ENCODE results near the gene AICDA. TPM values are rescaled to one million over a fixed set of nuclear protein-coding genes. Genes with fewer than 3 reads are reported as not detected.
"Not testable (repeated sequence)": the region's sequence is repeated elsewhere in the genome, so short reads cannot be mapped to it uniquely, and the experiment has no call there.

The AICDA gene
- total RNA-seq, 4 donors from 2014 or later: not detected

DNA sequence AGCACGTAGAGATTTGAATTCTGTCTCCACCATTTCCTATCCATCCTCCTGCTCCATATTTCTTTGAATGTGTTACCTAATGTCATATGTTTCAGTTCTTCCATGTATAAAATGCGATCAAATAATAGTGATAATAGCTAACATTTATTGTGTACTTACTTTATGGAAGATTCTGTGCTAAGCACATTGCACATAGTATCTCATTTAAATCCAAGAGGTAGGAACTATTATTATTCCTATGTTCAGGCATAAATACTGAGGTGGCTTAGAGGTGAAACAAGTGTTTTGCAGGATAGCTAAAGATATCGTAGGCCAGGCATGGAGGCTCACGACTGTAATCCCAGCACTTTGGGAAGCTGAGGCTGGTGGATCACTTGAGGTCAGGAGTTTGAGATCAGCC, 17.5 kb upstream of the AICDA start:
- peaks cover 0 to 3% (median 0%) of the 10 kb centered on the region in 3 donors for H3K4me1 ChIP-seq
- no peak overlapping the region for H3K4me3 ChIP-seq
- no peak for TF ChIP-seq POLR2A (IDR thresholded peaks at IDR 0.05)
- TF ChIP-seq, protein P1, sequence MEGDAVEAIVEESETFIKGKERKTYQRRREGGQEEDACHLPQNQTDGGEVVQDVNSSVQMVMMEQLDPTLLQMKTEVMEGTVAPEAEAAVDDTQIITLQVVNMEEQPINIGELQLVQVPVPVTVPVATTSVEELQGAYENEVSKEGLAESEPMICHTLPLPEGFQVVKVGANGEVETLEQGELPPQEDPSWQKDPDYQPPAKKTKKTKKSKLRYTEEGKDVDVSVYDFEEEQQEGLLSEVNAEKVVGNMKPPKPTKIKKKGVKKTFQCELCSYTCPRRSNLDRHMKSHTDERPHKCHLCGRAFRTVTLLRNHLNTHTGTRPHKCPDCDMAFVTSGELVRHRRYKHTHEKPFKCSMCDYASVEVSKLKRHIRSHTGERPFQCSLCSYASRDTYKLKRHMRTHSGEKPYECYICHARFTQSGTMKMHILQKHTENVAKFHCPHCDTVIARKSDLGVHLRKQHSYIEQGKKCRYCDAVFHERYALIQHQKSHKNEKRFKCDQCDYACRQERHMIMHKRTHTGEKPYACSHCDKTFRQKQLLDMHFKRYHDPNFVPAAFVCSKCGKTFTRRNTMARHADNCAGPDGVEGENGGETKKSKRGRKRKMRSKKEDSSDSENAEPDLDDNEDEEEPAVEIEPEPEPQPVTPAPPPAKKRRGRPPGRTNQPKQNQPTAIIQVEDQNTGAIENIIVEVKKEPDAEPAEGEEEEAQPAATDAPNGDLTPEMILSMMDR (IDR thresholded peaks at IDR 0.05): no peak
- intact Hi-C loops (cut with DNase I): no loop called here
- 90 to 92% methylated on average over 4 of the region's 4 CpGs for WGBS, 2 donors
- H3K9me3 ChIP-seq: no peaks in the 10 kb centered on the region
- no peak overlapping the region for H3K27ac ChIP-seq
- no peak for DNase-seq
- H3K36me3 ChIP-seq: no peaks in the 10 kb centered on the region
- peaks cover 0 to 11% (median 0%) of the 10 kb centered on the region in 4 donors for H3K27me3 ChIP-seq

DNA sequence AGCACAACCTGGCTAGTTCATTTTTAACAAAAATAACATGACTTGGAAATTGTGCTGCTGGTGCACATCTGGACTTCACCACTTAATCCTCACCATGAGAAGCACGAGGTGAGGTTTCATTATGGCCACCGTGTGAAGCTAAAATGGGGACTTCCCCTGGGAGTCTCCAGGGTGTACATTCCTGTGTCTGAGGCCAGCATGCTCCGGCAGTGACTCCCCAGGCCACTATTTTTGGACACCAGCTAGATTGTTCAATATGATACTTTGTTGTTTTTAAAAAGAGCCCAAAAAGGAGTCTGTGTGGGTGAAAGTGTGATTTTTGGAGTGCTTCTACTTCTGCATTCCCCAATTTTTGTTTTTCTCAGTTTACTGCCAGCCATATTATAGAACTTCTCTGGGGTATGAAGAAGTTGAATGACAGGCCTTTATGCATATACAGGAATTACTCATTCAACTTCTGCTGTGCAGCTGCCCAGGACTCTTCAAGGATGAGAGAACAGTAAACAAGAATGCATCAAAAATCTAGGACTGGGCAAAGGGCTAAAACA, 16.9 kb upstream of the AICDA start:
- DNase-seq: no peak
- intact Hi-C loops (cut with DNase I): no loop called here
- TF ChIP-seq, protein P1 (IDR thresholded peaks at IDR 0.05): no peak
- TF ChIP-seq POLR2A (IDR thresholded peaks at IDR 0.05): no peak
- H3K9me3 ChIP-seq: no peaks in the 10 kb centered on the region
- peaks cover 0 to 3% (median 0%) of the 10 kb centered on the region in 3 donors for H3K4me1 ChIP-seq
- H3K36me3 ChIP-seq: no peaks in the 10 kb centered on the region
- H3K27ac ChIP-seq: no peak overlapping the region
- H3K27me3 ChIP-seq: peaks cover 0 to 5% (median 0%) of the 10 kb centered on the region in 4 donors
- no peak overlapping the region for H3K4me3 ChIP-seq
- whole genome bisulfite sequencing, 2 donors: 0 to 11% methylated on average over 2 to 3 of the region's 3 CpGs

DNA sequence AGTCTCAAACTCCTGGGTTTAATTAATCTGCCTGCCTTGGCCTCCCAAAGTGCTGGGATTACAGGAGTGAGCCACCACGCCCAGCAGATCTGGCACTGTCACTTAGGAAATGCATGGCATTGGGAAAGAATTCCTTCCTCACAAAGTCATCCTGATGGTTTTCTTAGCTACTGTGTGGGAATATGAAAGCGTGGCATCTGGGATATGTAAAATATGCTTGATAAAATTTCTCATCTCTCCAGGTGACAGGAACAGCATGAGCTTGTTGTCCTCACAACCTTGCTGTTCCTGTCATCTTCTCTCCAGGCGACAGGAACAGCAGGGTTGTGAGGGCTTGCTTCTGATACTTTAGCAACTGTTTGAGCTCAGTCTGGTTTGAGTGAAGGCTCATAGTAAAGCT, 16.1 kb upstream of the AICDA start:
- no peak for TF ChIP-seq POLR2A (IDR thresholded peaks at IDR 0.05)
- TF ChIP-seq, protein P1 (IDR thresholded peaks at IDR 0.05): no peak
- Histone ChIP-seq H3K9me3 (no peaks in the 10 kb centered on the region), H3K36me3 (no peaks in the 10 kb centered on the region), H3K4me3 (no peak overlapping the region), H3K27me3 (no peaks in the 10 kb centered on the region), H3K4me1 (peaks cover 0 to 3% (median 0%) of the 10 kb centered on the region in 3 donors), H3K27ac (no peak overlapping the region)
- intact Hi-C loops (cut with DNase I): no loop called here
- DNase-seq: no peak
- 55 to 79% methylated on average over 2 to 3 of the region's 3 CpGs for WGBS, 2 donors

DNA sequence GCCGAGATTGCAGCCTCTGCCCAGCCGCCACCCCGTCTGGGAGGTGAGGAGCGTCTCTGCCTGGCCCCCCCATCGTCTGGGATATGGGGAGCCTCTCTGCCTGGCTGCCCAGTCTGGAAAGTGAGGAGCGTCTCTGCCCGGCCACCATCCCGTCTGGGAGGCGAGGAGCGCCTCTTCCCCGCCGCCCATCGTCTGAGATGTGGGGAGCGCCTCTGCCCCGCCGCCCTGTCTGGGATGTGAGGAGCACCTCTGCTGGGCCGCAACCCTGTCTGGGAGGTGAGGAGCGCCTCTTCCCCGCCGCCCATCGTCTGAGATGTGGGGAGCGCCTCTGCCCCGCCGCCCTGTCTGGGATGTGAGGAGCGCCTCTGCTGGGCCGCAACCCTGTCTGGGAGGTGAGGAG, 12.1 kb upstream of the AICDA start:
- H3K27ac ChIP-seq; H3K36me3 ChIP-seq; H3K4me3 ChIP-seq; H3K9me3 ChIP-seq; H3K4me1 ChIP-seq; H3K27me3 ChIP-seq; intact Hi-C loops (cut with DNase I); DNase-seq: not testable (repeated sequence)
- no CpG with 5 or more reads among the region's 26 CpGs for WGBS, 2 donors

DNA sequence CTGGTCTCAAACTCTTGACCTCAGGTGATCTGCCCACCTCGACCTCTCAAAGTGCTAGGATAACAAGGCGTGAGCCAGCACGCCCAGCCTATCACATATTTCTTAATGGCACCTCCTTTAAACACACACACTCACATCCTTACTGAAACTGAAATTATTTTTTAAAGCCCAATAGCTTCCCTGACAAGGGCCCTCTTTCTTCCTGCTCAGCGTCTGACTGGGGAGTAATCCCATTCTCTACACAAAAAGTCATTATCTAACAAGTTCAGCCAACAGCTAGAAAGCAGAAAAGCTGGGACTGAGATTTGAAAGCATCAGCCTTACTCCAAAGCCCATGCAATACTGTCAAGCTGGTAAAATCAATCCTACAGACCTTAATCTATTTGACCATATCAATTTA, 10.0 kb upstream of the AICDA start:
- Histone ChIP-seq H3K4me1 (peaks cover 0 to 9% (median 0%) of the 10 kb centered on the region in 3 donors), H3K27me3 (no peaks in the 10 kb centered on the region), H3K4me3 (no peak overlapping the region), H3K27ac (no peak overlapping the region), H3K9me3 (peaks cover 0 to 8% (median 0%) of the 10 kb centered on the region in 3 donors), H3K36me3 (no peaks in the 10 kb centered on the region)
- WGBS, 2 donors: 48 to 51% methylated on average over 4 of the region's 4 CpGs
- TF ChIP-seq POLR2A (IDR thresholded peaks at IDR 0.05): no peak
- TF ChIP-seq, protein P1 (IDR thresholded peaks at IDR 0.05): no peak
- no peak for DNase-seq
- intact Hi-C loops (cut with DNase I): no loop called here

DNA sequence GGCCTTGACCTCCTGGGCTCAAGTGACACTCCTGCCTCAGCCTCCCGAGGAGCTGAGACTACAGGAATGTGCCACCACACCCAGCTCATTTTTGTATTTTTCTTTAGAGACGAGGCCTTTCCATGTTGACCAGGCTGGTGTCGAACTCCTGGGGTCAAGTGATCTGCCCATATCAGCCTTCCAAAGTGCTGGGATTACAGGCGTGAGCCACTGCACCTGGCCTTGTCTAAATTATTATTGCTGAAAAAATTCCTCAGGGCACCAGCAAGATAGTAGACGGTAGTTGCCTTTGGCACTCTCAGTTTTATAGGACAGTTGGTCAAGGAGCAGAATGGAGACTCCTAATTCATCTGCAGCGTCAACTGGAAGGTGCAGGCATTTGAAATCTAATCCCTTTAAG, 2.5 kb upstream of the AICDA start:
- Histone ChIP-seq H3K4me3 (no peak overlapping the region), H3K4me1 (peaks cover 0 to 9% (median 0%) of the 10 kb centered on the region in 3 donors), H3K9me3 (no peaks in the 10 kb centered on the region), H3K27ac (no peak overlapping the region), H3K27me3 (no peaks in the 10 kb centered on the region), H3K36me3 (no peaks in the 10 kb centered on the region)
- whole genome bisulfite sequencing, 2 donors: 68 to 81% methylated on average over 6 of the region's 6 CpGs
- DNase-seq: no peak
- TF ChIP-seq, protein P1 (IDR thresholded peaks at IDR 0.05): no peak
- TF ChIP-seq POLR2A (IDR thresholded peaks at IDR 0.05): no peak
- intact Hi-C loops (cut with DNase I): no loop called here

DNA sequence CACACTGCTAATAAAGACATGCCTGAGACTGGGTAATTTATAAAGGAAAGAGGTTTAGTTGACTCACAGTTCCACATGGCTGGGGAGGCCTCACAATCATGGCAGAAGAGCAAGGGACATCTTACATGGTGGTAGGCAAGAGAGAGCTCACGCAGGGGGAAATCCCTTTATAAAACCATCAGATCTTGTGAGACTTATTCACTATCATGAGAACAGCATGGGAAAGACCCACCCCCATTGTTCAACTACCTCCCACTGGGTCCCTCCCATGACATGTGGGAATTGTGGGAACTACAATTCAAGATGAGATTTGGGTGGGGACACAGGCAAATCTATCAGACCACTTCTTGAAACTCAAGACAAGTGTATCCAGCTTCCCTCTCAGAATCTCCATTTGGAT, 1.2 kb upstream of the AICDA start:
- H3K27ac ChIP-seq; H3K9me3 ChIP-seq; DNase-seq; H3K4me3 ChIP-seq; H3K4me1 ChIP-seq; H3K27me3 ChIP-seq; intact Hi-C loops (cut with DNase I); H3K36me3 ChIP-seq: not testable (repeated sequence)
- WGBS, 2 donors: 44 to 88% methylated on average over 1 of the region's 1 CpG
